Chondrocyte (in vitro differentiated cells): ENCODE results near the gene CACNA1S. TPM values are rescaled to one million over a fixed set of nuclear protein-coding genes. Genes with fewer than 3 reads are reported as not detected.

Experiments used
- DNase-seq: peaks from one replicate; pipeline ENCODE4 v3.0.0; 2021; ENCODE audit warnings: mixed read lengths, low spot score
- H3K27ac Mint-ChIP-seq: one replicate; pipeline ENCODE4 v1.8.0; 2021; ENCODE audit warnings: mild to moderate bottlenecking, moderate library complexity, mixed read lengths; ENCODE audit not compliant: unreplicated experiment
- H3K27me3 Mint-ChIP-seq: 2 replicates; pipeline ENCODE4 v1.8.0; 2021; ENCODE audit warnings: low read depth, mixed read lengths
- H3K36me3 Mint-ChIP-seq: 2 replicates; pipeline ENCODE4 v1.8.0; 2021; ENCODE audit warnings: low read depth, mixed read lengths
- H3K4me1 Mint-ChIP-seq: 2 replicates; pipeline ENCODE4 v1.8.0; 2021; ENCODE audit warnings: low read depth, mild to moderate bottlenecking, mixed read lengths
- H3K4me3 Mint-ChIP-seq: one replicate; pipeline ENCODE4 v1.8.0; 2021; ENCODE audit warnings: mild to moderate bottlenecking, moderate library complexity, mixed read lengths; ENCODE audit not compliant: unreplicated experiment
- H3K9me3 Mint-ChIP-seq: 2 replicates; pipeline ENCODE4 v1.8.0; 2021; ENCODE audit warnings: low read depth, mixed read lengths
- CTCF ChIP-seq: fragments of 200-600 bp; sonication (generic); IDR thresholded peaks from 2 replicates; pipeline ENCODE4 v1.5.0; 2021; ENCODE audit warnings: antibody characterized with exemption, mild to moderate bottlenecking, moderate library complexity
- total RNA-seq: library from RNA; stranded (reverse); gene quantifications from 3 replicates; pipeline ENCODE4 v1.2.1, GENCODE V29; 2021

CACNA1S gene
- total RNA-seq, 1 donor from 2014 or later: 0.40 TPM

GRCh38 chr1:201154389-201155165 is 42.4 kb upstream of the CACNA1S start, which contains the start of gene TMEM9:
TSS of gene TMEM9 (minus strand) at chr1:201154474. CDS start at chr1:201153923, 551 bp downstream.
- TF ChIP-seq CTCF: no peak
- no peaks in the 10 kb centered on the region for H3K27me3 Mint-ChIP-seq

GRCh38 chr1:201153474-201154388 is 41.5 kb upstream of the CACNA1S start:
- Mint-ChIP-seq H3K4me3 (peak overlapping the region; percentile 85), H3K36me3 (peaks cover 12% of the 10 kb centered on the region), H3K4me1 (peaks cover 20% of the 10 kb centered on the region), H3K9me3 (no peaks in the 10 kb centered on the region), H3K27ac (peak overlapping the region; percentile 69), H3K27me3 (no peaks in the 10 kb centered on the region)
- peak; percentile 17 for TF ChIP-seq CTCF
- no peak for DNase-seq

More at GRCh38 chr1:201154389-201155165, 42.4 kb upstream of the CACNA1S start, which contains the start of gene TMEM9:
- Mint-ChIP-seq H3K9me3 (no peaks in the 10 kb centered on the region), H3K36me3 (peaks cover 9% of the 10 kb centered on the region), H3K27ac (peak within 1 kb of the TSS; percentile 69), H3K4me1 (peaks cover 20% of the 10 kb centered on the region), H3K4me3 (peak within 1 kb of the TSS; percentile 85)
- DNase-seq: no peak

GRCh38 chr1:201149400-201149799 is 37.2 kb upstream of the CACNA1S start:
- Mint-ChIP-seq H3K27ac (no peak overlapping the region), H3K9me3 (no peaks in the 10 kb centered on the region), H3K27me3 (no peaks in the 10 kb centered on the region), H3K4me1 (peaks cover 14% of the 10 kb centered on the region), H3K4me3 (no peak overlapping the region), H3K36me3 (peaks cover 30% of the 10 kb centered on the region)
- TF ChIP-seq CTCF: peak; percentile 74
- DNase-seq: no peak

- peak; percentile 62 for DNase-seq
- H3K27me3 Mint-ChIP-seq: no peaks in the 10 kb centered on the region
- H3K27ac Mint-ChIP-seq: no peak overlapping the region
- H3K4me1 Mint-ChIP-seq: peaks cover 1% of the 10 kb centered on the region
- H3K36me3 Mint-ChIP-seq: peaks cover 39% of the 10 kb centered on the region
- no peaks in the 10 kb centered on the region for H3K9me3 Mint-ChIP-seq
- TF ChIP-seq CTCF: no peak
- H3K4me3 Mint-ChIP-seq: no peak overlapping the region
Observed at GRCh38 chr1:201147396-201148015, 35.3 kb upstream of the CACNA1S start.
